Epithelial cell of esophagus (primary cell): Measurements from ENCODE around the gene TOM1.

Experiments used
- DNase-seq: peaks from one replicate; pipeline ENCODE4 v3.0.0; 2010; ENCODE audit warnings: low read depth
- H3K4me3 ChIP-seq: 2 replicates; pipeline ENCODE4 v1.5.1; 2011; ENCODE audit warnings: mild to moderate bottlenecking, low read length, control low read depth
- TF ChIP-seq, protein P1 (sequence below): IDR thresholded peaks from 2 replicates; pipeline ENCODE4 v1.5.1; 2011; ENCODE audit warnings: low read depth, mild to moderate bottlenecking, low read length, control low read depth, inconsistent platforms; ENCODE audit not compliant: insufficient read depth; ENCODE audit errors: missing control alignments

The TOM1 gene

DNA sequence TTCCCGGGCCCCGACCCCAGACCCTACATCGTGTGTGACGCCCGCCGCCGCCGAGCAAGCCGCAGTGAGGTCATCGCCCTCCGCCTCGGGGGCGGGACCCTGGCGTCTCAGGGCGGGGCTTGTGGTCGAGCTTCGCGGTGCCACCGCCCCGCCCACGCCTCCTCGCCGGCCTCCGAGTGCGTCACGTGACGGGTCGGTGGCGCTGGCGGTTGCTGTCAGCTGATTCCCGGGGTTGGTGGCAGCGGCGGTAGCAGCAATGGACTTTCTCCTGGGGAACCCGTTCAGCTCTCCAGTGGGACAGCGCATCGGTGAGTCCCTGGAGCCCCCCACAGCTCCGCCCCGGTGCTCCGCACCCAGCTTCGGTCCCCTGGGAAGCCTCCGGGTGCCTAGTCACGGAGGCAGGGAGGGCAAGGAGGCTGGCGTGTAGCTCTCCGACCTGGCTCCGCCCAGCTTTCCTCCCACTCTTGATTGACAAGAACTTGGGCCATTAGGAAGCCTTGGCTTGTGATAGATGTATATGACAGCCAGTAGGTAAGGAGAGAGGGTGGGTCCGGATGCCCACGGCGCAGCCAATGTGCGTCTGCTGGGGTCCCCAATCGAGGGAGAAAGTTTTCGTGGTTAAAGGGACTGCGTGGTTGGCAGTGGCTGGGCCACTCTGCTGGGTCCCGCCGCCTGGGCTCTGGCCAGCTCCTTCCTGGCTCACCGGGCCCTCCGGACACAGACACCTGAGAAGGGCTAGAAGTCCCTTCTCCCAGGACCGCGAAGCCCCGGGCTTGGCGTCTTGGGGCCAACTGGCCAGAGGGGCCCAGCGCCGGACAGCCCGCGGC lies at the start of gene TOM1:
TSS of gene TOM1 (plus strand) at position 222 of the 827 bp plus-strand sequence. CDS start at position 257, 35 bp downstream.
- H3K4me3 ChIP-seq: peak within 1 kb of the TSS; percentile 97
- peak; percentile 99 for DNase-seq
- TF ChIP-seq, protein P1, sequence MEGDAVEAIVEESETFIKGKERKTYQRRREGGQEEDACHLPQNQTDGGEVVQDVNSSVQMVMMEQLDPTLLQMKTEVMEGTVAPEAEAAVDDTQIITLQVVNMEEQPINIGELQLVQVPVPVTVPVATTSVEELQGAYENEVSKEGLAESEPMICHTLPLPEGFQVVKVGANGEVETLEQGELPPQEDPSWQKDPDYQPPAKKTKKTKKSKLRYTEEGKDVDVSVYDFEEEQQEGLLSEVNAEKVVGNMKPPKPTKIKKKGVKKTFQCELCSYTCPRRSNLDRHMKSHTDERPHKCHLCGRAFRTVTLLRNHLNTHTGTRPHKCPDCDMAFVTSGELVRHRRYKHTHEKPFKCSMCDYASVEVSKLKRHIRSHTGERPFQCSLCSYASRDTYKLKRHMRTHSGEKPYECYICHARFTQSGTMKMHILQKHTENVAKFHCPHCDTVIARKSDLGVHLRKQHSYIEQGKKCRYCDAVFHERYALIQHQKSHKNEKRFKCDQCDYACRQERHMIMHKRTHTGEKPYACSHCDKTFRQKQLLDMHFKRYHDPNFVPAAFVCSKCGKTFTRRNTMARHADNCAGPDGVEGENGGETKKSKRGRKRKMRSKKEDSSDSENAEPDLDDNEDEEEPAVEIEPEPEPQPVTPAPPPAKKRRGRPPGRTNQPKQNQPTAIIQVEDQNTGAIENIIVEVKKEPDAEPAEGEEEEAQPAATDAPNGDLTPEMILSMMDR: no peak

DNA sequence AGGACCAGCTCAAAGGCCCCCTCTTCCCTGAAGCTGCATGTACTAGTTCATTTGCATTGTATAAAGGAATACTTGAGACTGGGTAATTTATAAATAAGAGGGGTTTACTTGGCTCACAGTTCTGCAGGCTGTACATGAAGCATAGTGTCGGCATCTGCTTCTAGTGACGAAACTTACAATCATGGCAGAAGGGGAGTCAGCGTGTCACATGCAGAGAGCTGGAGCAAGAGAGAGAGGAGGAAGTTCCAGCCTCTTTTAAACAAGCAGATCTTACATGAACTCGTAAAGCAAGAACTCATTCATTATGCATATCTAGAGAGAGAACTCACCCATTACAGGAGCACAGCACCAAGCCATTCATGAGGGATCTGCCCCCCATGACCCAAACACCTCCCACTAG lies 49.5 kb upstream of the TOM1 start:
- no peak for DNase-seq
- TF ChIP-seq, protein P1: no peak

DNA sequence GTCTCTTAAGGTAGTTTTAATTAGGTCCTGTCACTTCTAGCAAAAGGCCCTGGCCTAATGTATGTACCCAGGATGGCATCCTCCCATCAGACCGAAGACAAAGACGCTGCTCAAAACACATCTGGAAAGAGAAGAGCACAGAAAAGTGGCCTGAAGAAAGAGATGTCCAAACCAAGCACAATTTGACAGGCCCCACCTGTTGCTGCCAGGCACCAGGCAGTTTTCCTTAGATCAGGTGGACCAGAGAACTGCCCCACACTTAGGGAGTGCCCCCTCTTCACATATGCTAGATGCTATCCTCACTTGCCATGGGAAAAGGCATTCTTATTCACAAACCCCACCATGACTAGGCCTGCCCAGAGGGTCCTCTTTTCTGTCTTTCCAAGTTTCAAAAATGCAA lies 45.7 kb upstream of the TOM1 start:
- TF ChIP-seq, protein P1: no peak
- no peak overlapping the region for H3K4me3 ChIP-seq
- DNase-seq: no peak

More for the DNA sequence above, 49.5 kb upstream of the TOM1 start:
- H3K4me3 ChIP-seq: no peak overlapping the region

DNA sequence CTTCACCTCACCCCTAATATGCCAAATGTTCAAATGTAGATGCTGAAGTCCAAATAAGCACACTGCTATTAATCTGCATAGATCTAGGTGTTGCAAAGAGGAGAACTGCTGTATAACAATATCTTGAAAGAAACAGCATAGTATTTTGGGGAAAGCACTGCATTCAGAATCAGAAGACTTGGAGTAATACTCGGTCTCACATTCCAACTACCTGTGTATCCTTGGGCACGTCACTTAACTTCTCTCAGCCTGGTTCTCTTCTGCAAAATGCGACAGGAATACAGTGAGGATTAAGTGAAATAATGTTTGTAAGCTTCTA lies 42.7 kb upstream of the TOM1 start:
- TF ChIP-seq, protein P1: no peak
- no peak for DNase-seq
- peak overlapping the region; percentile 77 for H3K4me3 ChIP-seq

DNA sequence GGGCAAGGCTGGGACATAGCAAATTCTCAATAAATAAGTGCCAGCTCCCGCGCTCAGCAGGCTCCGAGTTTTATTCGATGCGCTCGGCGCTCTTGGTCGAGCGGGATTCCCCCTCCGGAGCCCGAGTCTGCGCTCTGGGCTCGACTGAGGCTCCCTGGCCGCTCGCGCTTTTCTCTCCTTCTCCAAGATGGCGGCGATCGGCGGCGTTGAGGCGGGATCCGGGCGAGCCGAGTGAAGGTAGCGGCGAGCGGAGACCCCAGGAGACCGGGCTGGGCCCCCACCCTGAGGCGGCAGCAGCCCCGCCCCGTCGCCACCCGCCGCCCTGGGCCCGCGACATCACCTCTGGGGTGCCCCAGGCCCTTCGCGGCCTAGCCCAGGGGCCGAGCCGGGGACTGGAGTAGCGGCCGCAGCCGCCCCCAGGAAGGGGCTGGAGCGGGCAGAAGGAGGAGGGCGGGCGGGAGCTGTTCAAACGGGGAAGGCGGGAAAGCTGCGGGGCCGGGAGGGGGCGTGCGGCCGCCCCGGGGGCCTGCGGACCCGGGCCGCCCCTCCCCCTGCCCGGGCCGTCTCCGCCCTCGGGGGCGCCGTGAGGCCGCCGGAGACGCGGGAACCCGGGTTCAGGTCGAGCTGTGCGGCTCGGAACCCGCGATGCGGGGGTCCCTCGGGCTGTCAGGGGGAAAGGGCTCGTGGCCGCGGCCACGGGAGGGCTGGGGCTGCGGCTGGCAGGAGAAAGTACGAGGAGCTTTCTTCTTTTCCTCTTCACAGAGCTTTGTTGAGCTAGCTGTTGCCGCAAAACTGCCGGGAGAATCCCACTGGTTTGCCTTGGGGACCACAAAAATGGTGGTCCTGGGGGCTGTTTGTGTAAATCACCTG lies 42.1 kb upstream of the TOM1 start, which contains the start of gene HMGXB4:
TSS of gene HMGXB4 (plus strand) at position 173 of the 870 bp plus-strand sequence. CDS start 4,898 bp downstream, outside the sequence.
- TF ChIP-seq, protein P1: no peak
- peak within 1 kb of the TSS; percentile 77 for H3K4me3 ChIP-seq
- peak; percentile 90 for DNase-seq

DNA sequence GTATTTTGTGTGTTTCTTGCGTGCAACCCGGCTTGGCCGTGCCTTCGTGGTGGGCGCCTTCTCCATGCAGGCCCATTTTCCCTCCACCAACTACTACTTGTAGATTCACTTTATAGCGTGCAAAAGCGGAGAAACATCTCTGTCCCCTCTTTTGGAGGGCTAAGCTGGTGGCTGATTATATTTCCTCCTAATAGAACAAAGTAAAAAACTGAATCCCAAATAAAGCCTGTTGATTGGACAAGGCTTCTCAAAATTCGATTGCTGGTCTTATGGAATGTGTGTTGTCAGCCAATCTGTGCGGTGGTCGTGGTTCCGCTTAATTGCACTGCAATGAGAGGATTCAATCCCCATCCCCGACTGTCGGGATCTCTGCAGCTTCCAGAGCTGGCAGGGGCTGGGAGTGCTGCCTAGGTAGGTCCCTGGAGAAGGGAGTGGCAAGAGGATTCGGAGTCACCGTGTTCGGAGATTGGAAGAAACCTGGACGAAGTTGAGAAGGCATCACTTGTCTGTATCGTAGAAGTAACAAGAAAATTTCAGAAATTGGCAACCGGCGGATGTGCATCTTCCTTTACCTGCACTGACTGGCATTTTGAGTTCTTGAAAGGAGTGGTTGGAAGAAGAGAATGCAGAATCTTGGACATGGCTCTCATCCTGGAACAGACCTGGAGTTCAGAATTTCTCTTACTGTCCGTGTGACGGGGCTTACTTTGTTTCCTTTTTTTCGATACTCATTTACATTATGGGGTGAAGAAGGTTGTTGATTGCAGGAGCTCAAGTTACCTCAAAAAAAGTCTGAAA lies 41.3 kb upstream of the TOM1 start:
- H3K4me3 ChIP-seq: peak overlapping the region; percentile 77
- TF ChIP-seq, protein P1: no peak
- DNase-seq: peak; percentile 53
